Epithelial cell of esophagus (primary cell): ENCODE results near the gene MPZL2.

Experiments
- DNase-seq: peaks from one replicate; pipeline ENCODE4 v3.0.0; 2010; ENCODE audit warnings: low read depth
- H3K4me3 ChIP-seq: 2 replicates; pipeline ENCODE4 v1.5.1; 2011; ENCODE audit warnings: mild to moderate bottlenecking, low read length, control low read depth
- TF ChIP-seq, protein P1 (sequence below): IDR thresholded peaks from 2 replicates; pipeline ENCODE4 v1.5.1; 2011; ENCODE audit warnings: low read depth, mild to moderate bottlenecking, low read length, control low read depth, inconsistent platforms; ENCODE audit not compliant: insufficient read depth; ENCODE audit errors: missing control alignments

The MPZL2 gene

DNA sequence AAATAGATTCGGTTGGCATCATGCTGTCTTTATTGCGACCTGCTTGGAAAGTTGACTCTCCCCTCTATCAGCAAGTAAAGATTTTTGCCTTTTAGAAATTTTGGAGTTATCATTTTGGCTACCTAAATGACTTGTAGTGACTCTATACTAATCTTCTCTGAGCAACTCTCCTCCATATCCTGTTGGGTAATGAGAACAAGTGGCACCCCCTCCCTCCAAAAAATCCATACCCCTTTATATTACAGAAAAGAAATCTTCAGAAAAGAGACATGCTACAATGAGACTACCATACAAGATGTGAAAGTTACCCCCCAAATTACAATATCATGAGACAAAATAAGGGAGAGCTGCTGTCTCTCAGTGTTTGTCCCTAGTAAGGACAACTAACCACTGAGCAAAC is 40.5 kb downstream of the MPZL2 start:
- TF ChIP-seq, protein P1, sequence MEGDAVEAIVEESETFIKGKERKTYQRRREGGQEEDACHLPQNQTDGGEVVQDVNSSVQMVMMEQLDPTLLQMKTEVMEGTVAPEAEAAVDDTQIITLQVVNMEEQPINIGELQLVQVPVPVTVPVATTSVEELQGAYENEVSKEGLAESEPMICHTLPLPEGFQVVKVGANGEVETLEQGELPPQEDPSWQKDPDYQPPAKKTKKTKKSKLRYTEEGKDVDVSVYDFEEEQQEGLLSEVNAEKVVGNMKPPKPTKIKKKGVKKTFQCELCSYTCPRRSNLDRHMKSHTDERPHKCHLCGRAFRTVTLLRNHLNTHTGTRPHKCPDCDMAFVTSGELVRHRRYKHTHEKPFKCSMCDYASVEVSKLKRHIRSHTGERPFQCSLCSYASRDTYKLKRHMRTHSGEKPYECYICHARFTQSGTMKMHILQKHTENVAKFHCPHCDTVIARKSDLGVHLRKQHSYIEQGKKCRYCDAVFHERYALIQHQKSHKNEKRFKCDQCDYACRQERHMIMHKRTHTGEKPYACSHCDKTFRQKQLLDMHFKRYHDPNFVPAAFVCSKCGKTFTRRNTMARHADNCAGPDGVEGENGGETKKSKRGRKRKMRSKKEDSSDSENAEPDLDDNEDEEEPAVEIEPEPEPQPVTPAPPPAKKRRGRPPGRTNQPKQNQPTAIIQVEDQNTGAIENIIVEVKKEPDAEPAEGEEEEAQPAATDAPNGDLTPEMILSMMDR, result no peak
- DNase-seq, result no peak
- H3K4me3 ChIP-seq, result no peak overlapping the region

DNA sequence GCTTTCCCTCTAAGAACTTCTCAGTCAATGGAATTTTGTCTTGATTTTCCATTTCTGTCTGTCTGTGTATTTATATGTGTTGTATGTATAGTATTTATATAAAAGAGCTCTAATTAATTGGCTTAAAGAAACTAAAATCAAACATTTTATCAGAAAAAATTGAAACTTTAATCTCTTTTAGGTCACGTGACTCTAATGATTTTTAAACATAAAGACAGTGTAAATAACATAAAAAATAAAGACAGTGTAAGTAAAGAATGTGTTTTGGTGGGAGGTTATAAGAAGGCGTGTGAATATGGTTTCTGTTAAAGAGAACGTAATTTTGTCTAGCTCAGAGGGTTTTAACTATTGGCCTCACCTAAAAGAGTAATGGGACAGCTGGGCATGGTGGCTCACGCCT is 41.7 kb downstream of the MPZL2 start:
- TF ChIP-seq, protein P1, result no peak
- DNase-seq, result no peak
- no peak overlapping the region for H3K4me3 ChIP-seq

DNA sequence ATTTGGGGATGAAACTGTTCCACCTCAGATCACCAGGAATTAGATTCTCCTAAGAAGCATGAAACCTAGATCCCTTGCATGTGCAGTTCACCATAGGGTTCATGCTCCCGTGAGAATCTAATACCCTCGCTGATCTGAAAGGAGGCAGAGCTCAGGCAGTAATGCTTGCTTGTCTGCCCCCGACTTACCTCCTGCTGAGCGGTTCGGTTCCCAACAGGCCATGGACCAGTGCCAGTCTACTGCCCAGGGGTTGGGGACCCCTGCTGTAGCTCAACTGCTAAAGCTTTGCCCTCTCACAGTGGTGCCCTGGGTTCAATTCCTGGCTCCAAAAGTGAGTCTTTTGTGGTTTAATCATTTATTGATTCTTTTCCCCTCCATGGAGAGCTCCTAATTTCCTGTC is 42.7 kb downstream of the MPZL2 start:
- TF ChIP-seq, protein P1, result no peak
- no peak overlapping the region for H3K4me3 ChIP-seq
- no peak for DNase-seq

DNA sequence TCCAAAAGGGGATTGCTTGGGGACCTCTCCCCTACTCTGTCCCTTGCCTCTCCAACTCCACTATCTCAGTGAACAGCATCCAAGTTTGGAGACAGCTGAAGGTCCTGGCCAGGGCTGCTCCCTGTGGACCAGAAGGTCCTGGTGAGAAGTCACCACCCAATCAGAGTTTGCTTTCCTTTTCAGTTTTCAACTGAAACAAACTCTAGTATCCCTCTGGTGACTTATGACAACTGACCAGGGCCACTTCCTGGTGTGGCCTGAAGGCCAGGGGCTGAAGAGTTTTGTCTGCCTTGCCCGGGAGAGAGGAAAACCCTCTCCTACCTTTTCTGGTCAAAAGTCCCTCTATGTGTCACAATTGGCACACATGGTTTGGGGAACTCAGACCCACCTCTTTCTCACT is 44.4 kb downstream of the MPZL2 start:
- no peak overlapping the region for H3K4me3 ChIP-seq
- no peak for DNase-seq
- TF ChIP-seq, protein P1, result no peak

DNA sequence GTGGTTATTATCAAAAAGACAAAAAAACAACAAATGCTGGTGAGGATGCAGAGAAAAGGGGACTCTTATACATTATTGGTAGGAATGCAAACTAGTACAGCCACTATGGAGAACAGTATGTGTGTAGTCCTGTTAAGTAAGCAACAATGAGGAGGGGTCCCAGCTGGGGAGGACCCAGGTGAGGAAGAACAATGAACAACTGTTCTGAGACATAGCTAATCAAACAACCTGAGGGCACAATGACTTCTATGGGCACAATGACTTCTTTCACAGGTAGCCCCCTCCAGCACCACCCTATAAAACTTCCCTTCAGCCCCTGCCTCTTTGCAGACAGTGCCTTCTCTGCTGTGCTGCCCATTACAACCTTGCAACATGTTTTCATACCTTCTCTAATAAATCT is 44.9 kb downstream of the MPZL2 start:
- H3K4me3 ChIP-seq, result no peak overlapping the region
- TF ChIP-seq, protein P1, result no peak
- DNase-seq, result no peak

DNA sequence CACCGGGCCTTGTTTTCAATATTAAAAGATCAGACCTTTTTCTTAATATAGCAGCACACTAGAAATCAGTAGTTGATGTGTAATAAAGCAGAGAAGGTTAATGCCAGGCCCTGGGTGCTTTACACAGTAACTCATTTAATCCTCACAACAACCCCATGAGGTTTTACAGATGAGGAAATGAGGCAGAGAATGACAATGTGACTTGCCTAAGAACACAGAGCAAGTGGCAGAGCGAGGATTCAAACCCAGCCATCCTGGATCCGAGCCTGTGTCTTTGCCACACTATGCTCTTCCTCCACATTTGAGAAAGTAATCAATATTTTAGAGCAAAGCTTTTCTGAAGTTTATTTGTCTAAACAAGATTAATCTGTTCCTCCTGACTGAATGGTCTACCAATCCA is 46.5 kb downstream of the MPZL2 start:
- TF ChIP-seq, protein P1, result no peak
- DNase-seq, result no peak
- H3K4me3 ChIP-seq, result no peak overlapping the region

DNA sequence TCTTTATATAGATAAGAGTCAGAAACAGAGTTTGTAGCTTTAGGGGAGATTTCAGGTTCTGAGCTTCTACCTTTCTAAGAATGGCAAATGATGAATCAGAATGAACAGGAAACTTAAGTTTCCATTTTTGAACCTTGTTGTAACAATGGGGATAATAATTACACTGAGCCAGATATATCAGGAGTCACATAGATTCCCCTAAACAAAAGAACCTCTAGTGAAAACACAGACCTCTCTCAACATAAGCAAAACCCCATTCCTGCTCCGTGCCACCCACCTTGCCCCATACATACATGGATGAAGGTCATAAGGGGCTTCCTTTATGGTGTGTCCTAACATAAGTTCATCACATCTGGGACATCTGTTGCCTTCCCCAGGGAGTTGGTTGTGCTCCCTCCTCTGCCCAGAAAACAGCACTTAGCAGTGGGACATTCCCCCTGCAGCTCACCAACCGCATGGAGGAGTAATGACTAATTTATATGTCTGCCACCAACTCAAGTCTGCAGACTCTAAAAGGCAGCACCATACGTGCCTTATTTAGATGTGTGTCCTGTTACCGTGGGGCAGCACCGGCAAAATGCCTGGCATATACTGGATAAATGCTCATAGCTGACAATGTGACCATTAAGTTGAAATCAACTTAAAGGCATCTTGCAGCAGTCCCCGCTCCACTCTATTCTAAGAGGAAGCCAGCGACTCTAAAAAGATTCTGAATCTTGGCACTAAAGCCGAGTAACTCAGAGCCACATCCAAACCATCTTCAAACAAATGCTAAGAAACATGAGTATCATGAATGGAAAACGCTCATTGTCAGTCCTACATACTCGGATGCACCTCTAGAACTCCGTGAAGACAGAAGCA is 47.2 kb downstream of the MPZL2 start:
- no peak for DNase-seq
- TF ChIP-seq, protein P1, result no peak
- H3K4me3 ChIP-seq, result no peak overlapping the region
